HL-60 (cell line): ENCODE data around the gene TIMP3.

Experiments
- POLR2AphosphoS5 ChIP-seq: IDR thresholded peaks from 2 replicates; pipeline ENCODE4 v1.6.1; 2012; ENCODE audit warnings: low read depth
- TF ChIP-seq, protein P1 (sequence below): IDR thresholded peaks from one replicate; pipeline ENCODE4 v1.5.1; 2011; ENCODE audit warnings: low read length, control low read depth, inconsistent platforms; ENCODE audit not compliant: insufficient read depth
- TF ChIP-seq, protein P2 (sequence below): IDR thresholded peaks from 2 replicates; pipeline ENCODE4 v1.6.1; 2012; ENCODE audit warnings: low read depth; ENCODE audit not compliant: insufficient replicate concordance

DNA sequence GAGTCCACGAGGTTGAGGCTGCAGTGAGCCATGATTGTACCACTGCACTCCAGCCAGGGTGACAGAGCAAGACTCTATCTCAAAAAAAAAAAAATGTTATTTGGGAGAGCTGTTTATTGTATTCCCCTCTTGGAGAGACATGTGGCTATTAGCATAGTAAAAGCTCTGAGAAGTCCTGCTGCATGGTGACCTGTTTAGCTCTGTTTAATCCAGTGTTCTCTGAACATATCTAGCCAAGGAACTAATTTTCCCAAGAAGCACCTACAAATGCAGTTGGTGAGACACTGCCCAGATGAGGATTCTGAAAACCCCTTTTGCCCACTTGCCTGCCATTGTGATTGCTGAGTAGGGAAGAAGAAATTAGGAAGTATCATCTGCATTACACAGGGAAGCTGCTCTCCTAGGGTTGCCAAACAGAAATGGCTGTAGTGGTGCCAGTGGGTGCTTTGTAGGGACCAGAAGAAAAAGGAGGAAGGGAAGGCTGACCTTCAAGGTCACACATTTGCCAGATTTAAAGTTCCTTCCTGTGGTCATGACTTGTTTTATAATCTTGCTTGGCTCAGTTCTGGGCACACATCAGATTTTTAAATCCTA lies 15.7 kb downstream of the TIMP3 start:
- TF ChIP-seq, protein P1, sequence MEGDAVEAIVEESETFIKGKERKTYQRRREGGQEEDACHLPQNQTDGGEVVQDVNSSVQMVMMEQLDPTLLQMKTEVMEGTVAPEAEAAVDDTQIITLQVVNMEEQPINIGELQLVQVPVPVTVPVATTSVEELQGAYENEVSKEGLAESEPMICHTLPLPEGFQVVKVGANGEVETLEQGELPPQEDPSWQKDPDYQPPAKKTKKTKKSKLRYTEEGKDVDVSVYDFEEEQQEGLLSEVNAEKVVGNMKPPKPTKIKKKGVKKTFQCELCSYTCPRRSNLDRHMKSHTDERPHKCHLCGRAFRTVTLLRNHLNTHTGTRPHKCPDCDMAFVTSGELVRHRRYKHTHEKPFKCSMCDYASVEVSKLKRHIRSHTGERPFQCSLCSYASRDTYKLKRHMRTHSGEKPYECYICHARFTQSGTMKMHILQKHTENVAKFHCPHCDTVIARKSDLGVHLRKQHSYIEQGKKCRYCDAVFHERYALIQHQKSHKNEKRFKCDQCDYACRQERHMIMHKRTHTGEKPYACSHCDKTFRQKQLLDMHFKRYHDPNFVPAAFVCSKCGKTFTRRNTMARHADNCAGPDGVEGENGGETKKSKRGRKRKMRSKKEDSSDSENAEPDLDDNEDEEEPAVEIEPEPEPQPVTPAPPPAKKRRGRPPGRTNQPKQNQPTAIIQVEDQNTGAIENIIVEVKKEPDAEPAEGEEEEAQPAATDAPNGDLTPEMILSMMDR, result no peak
- no peak for TF ChIP-seq POLR2AphosphoS5
- TF ChIP-seq, protein P2, sequence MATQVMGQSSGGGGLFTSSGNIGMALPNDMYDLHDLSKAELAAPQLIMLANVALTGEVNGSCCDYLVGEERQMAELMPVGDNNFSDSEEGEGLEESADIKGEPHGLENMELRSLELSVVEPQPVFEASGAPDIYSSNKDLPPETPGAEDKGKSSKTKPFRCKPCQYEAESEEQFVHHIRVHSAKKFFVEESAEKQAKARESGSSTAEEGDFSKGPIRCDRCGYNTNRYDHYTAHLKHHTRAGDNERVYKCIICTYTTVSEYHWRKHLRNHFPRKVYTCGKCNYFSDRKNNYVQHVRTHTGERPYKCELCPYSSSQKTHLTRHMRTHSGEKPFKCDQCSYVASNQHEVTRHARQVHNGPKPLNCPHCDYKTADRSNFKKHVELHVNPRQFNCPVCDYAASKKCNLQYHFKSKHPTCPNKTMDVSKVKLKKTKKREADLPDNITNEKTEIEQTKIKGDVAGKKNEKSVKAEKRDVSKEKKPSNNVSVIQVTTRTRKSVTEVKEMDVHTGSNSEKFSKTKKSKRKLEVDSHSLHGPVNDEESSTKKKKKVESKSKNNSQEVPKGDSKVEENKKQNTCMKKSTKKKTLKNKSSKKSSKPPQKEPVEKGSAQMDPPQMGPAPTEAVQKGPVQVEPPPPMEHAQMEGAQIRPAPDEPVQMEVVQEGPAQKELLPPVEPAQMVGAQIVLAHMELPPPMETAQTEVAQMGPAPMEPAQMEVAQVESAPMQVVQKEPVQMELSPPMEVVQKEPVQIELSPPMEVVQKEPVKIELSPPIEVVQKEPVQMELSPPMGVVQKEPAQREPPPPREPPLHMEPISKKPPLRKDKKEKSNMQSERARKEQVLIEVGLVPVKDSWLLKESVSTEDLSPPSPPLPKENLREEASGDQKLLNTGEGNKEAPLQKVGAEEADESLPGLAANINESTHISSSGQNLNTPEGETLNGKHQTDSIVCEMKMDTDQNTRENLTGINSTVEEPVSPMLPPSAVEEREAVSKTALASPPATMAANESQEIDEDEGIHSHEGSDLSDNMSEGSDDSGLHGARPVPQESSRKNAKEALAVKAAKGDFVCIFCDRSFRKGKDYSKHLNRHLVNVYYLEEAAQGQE, result no peak
